HEK293 (cell line): ENCODE results near the gene LPP.

Experiments
- ZFP37 ChIP-seq: fragments of 450-650 bp; formaldehyde crosslinking; IDR thresholded peaks from 2 replicates; pipeline ENCODE4 v1.5.1; 2016; ENCODE audit warnings: missing biosample characterization, missing genetic modification characterization
- ZNF274 ChIP-seq, 2 experiments: fragments of 200-500 bp in 1 of 2; fragments of 450-650 bp in 1 of 2; sonication (Bioruptor generic) in 1 of 2; formaldehyde crosslinking in 1 of 2; IDR thresholded peaks; 2 replicates each; pipeline versions ENCODE4 v1.5.1 to v1.6.1; 2014 to 2016; ENCODE audit warnings: borderline replicate concordance in 1 of 2, inconsistent platforms in 1 of 2, low read length in 1 of 2, missing biosample characterization in 1 of 2, missing genetic modification characterization in 1 of 2
- ZNF549 ChIP-seq: fragments of 450-650 bp; IDR thresholded peaks from 2 replicates; pipeline ENCODE4 v1.5.1; 2018; ENCODE audit warnings: missing biosample characterization, missing genetic modification characterization, mild to moderate bottlenecking, inconsistent platforms, moderate library complexity
- TF ChIP-seq, protein P1 (sequence below): fragments of 450-650 bp; formaldehyde crosslinking; IDR thresholded peaks from 2 replicates; pipeline ENCODE4 v1.5.1; 2016; ENCODE audit warnings: missing biosample characterization, missing genetic modification characterization
- TF ChIP-seq, protein P2 (sequence below): fragments of 450-650 bp; formaldehyde crosslinking; IDR thresholded peaks from 2 replicates; pipeline ENCODE4 v1.5.1; 2016; ENCODE audit warnings: missing biosample characterization, missing genetic modification characterization

DNA sequence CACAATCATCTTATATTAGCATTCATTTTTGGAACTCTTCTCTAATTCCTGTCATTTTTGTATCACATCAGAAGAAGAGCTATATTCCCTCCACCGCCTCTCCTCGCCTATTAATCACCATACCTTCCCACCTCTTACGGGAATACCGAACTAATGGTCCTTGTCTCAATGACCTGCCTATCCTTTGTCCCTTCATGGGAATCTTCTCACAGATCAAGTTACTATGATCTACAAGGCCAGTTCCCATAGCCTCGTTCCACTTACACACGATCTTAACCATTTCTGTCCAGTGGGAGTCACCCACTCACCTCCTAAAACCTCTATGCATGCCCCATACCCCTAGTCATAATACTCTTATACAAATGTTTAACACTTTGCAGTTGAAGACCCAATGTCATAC, 675.2 kb downstream of the LPP start:
- TF ChIP-seq ZNF549 (no peak), ZFP37 (no peak), ZNF274 (IDR thresholded peaks at IDR 0.05; ENCODE audit: low read length) (no peak), ZNF274 (tag by site-specific recombination; IDR thresholded peaks at IDR 0.05; ENCODE audit: borderline replicate concordance) (no peak)
- TF ChIP-seq, protein P1, sequence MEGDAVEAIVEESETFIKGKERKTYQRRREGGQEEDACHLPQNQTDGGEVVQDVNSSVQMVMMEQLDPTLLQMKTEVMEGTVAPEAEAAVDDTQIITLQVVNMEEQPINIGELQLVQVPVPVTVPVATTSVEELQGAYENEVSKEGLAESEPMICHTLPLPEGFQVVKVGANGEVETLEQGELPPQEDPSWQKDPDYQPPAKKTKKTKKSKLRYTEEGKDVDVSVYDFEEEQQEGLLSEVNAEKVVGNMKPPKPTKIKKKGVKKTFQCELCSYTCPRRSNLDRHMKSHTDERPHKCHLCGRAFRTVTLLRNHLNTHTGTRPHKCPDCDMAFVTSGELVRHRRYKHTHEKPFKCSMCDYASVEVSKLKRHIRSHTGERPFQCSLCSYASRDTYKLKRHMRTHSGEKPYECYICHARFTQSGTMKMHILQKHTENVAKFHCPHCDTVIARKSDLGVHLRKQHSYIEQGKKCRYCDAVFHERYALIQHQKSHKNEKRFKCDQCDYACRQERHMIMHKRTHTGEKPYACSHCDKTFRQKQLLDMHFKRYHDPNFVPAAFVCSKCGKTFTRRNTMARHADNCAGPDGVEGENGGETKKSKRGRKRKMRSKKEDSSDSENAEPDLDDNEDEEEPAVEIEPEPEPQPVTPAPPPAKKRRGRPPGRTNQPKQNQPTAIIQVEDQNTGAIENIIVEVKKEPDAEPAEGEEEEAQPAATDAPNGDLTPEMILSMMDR (tag by site-specific recombination), result no peak
- TF ChIP-seq, protein P2, sequence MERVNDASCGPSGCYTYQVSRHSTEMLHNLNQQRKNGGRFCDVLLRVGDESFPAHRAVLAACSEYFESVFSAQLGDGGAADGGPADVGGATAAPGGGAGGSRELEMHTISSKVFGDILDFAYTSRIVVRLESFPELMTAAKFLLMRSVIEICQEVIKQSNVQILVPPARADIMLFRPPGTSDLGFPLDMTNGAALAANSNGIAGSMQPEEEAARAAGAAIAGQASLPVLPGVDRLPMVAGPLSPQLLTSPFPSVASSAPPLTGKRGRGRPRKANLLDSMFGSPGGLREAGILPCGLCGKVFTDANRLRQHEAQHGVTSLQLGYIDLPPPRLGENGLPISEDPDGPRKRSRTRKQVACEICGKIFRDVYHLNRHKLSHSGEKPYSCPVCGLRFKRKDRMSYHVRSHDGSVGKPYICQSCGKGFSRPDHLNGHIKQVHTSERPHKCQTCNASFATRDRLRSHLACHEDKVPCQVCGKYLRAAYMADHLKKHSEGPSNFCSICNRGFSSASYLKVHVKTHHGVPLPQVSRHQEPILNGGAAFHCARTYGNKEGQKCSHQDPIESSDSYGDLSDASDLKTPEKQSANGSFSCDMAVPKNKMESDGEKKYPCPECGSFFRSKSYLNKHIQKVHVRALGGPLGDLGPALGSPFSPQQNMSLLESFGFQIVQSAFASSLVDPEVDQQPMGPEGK (tag by site-specific recombination), result no peak
